IPS DF 6.9 (cell line): ENCODE results near the gene DEPDC7.
"Not testable (repeated sequence)": the region's sequence is repeated elsewhere in the genome, so short reads cannot be mapped to it uniquely, and the experiment has no call there.

ENCODE experiments used
- DNase-seq: peaks from one replicate; pipeline ENCODE4 v3.0.0-alpha.2; 2013; ENCODE audit warnings: low read depth, low spot score
- H3K27ac ChIP-seq: one replicate; pipeline ENCODE4 v1.5.1; 2013; ENCODE audit warnings: low read length, control low read depth
- H3K27me3 ChIP-seq: 2 replicates; pipeline ENCODE4 v1.6.1; 2013; ENCODE audit warnings: mild to moderate bottlenecking, low read length; ENCODE audit not compliant: control insufficient read depth, insufficient read depth
- H3K36me3 ChIP-seq: 2 replicates; pipeline ENCODE4 v1.6.1; 2013; ENCODE audit warnings: low read length; ENCODE audit not compliant: control insufficient read depth, insufficient read depth
- H3K4me1 ChIP-seq: 2 replicates; pipeline ENCODE4 v1.6.1; 2013; ENCODE audit warnings: low read length; ENCODE audit not compliant: control insufficient read depth, insufficient read depth
- H3K4me3 ChIP-seq: 2 replicates; pipeline ENCODE4 v1.5.1; 2013; ENCODE audit warnings: mild to moderate bottlenecking, low read length
- H3K9me3 ChIP-seq: 2 replicates; pipeline ENCODE4 v1.6.1; 2013; ENCODE audit warnings: low read length, inconsistent platforms; ENCODE audit not compliant: control insufficient read depth, insufficient read depth
- WGBS: extraction: QIAGEN DNeasy Blood & Tissue Kit; methylation state at CpG from one replicate; pipeline ENCODE4 v1.1.7; 2013; ENCODE audit warnings: mixed read lengths, missing lambda C conversion rate; ENCODE audit not compliant: insufficient read length, insufficient coverage; 5-methylcytosine and 5-hydroxymethylcytosine counted together

The DEPDC7 gene

DNA sequence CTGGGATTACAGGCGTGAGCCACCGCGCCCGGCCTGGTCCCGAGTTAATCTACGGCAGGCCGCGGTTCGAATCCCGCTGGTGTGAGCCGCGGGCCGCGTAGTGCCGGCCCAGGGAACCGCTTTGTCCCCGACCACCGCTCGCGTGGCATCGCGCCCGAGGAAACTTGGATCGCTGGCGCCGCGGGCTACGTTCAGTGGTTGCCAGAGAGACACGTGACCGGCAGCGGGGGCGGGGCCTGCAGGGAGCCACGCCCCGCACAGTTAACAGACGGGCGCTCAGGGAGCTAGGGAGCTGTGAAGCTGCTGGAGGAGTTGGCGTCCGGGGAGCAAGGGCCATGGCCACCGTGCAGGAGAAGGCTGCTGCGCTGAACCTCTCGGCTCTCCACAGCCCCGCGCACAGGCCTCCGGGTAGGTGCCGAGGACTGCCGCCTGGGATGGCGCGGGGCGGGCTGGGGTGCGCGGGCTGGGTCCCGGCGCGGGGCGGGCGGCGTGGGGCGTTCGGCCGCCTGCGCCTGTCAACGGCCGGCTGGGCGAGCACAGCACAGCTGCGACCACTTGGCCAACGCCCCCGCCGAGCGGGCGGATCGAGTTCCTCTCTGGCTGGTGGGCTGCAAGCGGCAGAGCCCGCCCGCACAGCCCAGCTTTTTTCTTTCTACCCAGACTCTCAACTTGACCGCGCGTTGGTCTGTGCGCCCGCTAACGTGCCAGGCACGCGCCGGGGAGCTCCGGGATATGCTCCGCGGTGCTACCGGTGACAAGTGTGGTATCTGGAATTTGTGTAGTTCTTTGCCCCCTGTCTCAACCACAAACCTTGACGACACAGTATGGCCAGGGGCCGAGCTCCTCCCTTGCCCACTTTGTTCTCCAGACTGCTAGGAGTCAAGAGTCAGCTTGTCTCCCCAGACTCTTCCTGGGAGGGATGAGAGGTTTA is at the start of gene DEPDC7:
DEPDC7 (plus strand) TSS at position 258 of the 931 bp plus-strand sequence; CDS start at position 336, 78 bp downstream.
- Histone ChIP-seq H3K27ac (no peak within 1 kb of the TSS), H3K9me3 (no peaks in the 10 kb centered on the region), H3K4me3 (peak within 1 kb of the TSS; percentile 75; the same call in 1 of the 2 replicates), H3K4me1 (no peaks in the 10 kb centered on the region), H3K36me3 (no peaks in the 10 kb centered on the region), H3K27me3 (no peaks in the 10 kb centered on the region)
- no peak for DNase-seq
- WGBS: no CpG with 5 or more reads among the region's 89 CpGs

DNA sequence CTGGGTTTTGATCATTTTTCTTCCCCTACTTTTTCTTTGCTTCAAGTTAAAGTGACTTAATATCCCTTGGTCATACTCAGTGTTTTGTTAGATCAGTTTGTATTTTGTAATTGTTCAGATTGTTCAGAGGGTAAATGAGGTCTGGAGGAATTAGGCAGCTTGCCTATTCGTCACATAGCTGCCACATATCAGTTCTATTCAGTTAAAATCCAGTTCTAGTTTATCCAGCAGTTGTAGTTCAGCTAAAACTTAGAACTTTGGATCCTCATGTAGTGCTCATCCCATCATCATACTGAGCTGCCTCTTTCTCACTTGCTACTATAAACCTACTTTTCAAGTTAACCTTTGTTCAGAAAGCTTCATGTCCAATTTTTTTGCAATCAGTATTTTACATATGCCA is 47.1 kb upstream of the DEPDC7 start:
- WGBS: no CpG with 5 or more reads among the region's 1 CpG

DNA sequence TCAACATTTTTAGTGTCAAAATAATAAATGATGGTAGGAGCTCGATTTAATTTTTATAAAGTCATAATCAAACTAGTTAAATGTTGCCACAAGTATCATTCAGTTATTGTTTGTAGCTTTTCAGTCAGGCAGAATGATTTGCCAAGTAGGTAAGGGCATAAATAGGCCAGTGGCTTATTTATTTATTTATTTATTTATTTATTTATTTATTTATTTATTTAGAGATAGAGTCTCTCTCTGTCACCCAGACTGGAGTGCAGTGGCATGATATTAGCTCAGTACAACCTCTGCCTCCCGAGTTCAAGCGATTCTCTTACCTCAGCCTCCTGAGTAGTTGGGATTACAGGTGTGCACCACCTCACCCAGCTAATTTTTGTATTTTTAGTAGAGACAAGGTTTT is 43.4 kb upstream of the DEPDC7 start:
- not testable (repeated sequence) for H3K9me3 ChIP-seq, H3K27ac ChIP-seq, H3K4me1 ChIP-seq, DNase-seq, H3K4me3 ChIP-seq, H3K27me3 ChIP-seq
- WGBS: no CpG with 5 or more reads among the region's 3 CpGs
- H3K36me3 ChIP-seq: peaks cover 11% of the 10 kb centered on the region; the same call in 1 of the 2 replicates

More for the DNA sequence above, 47.1 kb upstream of the DEPDC7 start:
- Histone ChIP-seq H3K4me1 (no peaks in the 10 kb centered on the region), H3K9me3 (no peaks in the 10 kb centered on the region), H3K4me3 (no peak overlapping the region), H3K27ac (no peak overlapping the region), H3K36me3 (peaks cover 15% of the 10 kb centered on the region; the same call in 1 of the 2 replicates), H3K27me3 (no peaks in the 10 kb centered on the region)
- no peak for DNase-seq

DNA sequence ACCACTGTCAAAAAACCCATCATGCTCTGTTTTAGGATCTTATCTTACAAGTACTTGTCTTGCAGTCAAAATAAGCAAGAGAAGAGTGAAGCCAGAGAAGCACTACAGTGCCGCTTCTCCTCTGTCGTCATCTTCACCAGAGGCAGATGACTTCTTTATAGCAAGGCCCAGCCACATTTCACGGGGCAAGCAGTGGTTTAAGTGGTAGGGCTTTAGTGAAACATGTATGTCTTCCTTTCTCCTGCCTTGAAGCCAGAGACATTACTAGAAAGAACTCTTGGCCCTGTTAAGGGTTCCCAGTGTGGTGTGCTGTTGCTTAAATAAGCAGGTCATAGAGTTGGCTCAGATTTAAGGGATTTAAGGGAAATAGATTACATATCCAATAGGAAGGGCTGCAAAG is 42.9 kb upstream of the DEPDC7 start:
- H3K27me3 ChIP-seq: no peaks in the 10 kb centered on the region
- no peak for DNase-seq
- peaks cover 11% of the 10 kb centered on the region; the same call in 1 of the 2 replicates for H3K36me3 ChIP-seq
- WGBS: no CpG with 5 or more reads among the region's 3 CpGs
- H3K27ac ChIP-seq: no peak overlapping the region
- no peaks in the 10 kb centered on the region for H3K4me1 ChIP-seq
- H3K4me3 ChIP-seq: no peak overlapping the region
- no peaks in the 10 kb centered on the region for H3K9me3 ChIP-seq

DNA sequence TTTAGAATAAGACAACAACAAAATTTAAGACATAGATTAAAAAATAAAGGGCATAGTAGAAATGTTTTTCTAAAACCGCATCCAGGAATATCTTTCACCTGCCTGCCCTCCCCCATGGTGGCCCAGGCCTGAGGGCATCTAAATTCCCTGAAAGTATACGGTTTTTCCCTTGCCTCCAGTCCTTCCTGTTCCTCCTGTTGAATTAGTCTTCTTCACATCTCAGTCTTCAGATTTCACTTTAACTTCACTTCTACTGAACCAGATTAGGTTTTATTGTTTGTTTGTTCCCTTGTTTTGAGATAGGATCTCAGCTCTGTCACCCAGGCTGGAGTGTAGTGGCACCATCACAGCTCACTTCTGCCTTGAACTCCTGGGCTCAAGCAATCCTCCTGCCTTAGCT is 33.1 kb upstream of the DEPDC7 start:
- H3K36me3 ChIP-seq: peaks cover 3% of the 10 kb centered on the region; the same call in 1 of the 2 replicates
- no peaks in the 10 kb centered on the region for H3K4me1 ChIP-seq
- H3K27me3 ChIP-seq: no peaks in the 10 kb centered on the region
- WGBS: no CpG with 5 or more reads among the region's 2 CpGs
- no peak overlapping the region for H3K27ac ChIP-seq
- H3K9me3 ChIP-seq: no peaks in the 10 kb centered on the region
- no peak overlapping the region for H3K4me3 ChIP-seq
- no peak for DNase-seq

DNA sequence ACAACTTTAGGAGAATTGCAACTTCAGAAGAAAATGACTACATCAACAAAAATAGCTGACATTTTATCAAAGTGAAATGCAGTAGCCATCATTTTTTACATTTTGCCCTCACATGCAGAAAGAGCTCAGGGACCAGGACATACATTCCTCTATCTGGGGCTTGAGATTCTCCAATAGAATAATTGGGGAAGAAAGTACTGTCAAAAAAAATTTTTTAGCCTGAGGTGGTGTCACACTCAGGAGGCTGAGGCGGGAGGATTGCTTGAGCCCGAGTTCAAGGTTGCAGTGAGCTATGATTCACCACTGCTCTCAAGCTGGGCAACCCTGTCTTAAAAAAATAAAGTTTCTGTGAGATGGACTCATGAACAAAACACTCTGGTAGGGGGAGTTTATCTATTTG is 32.2 kb upstream of the DEPDC7 start:
- no peak overlapping the region for H3K27ac ChIP-seq
- DNase-seq: no peak
- no CpG with 5 or more reads among the region's 2 CpGs for WGBS

DNA sequence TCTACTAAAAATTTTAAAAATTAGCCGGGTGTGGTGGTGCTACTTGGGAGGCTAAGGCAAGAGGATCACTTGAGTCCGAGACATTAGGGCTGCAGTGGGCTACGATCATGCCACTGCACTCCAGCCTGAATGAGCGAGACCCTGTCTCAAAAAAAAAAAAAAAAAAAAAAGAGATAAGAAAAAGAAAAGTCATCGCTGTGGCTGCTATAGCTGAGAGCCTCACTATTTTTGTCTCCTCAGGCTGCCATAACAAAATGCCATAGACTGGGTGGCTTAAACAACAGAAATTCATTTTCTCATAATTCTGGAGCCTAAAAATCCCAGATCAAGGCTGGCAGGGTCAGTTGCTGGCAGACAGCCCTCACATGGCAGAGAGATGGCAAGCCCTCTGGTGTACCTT is 30.1 kb upstream of the DEPDC7 start:
- no CpG with 5 or more reads among the region's 5 CpGs for WGBS
- Histone ChIP-seq H3K4me1 (no peaks in the 10 kb centered on the region), H3K36me3 (no peaks in the 10 kb centered on the region), H3K27ac (no peak overlapping the region), H3K27me3 (no peaks in the 10 kb centered on the region), H3K4me3 (no peak overlapping the region), H3K9me3 (no peaks in the 10 kb centered on the region)
- no peak for DNase-seq

More for the DNA sequence above, 32.2 kb upstream of the DEPDC7 start:
- H3K4me3 ChIP-seq: no peak overlapping the region
- H3K9me3 ChIP-seq: no peaks in the 10 kb centered on the region
- H3K36me3 ChIP-seq: peaks cover 3% of the 10 kb centered on the region; the same call in 1 of the 2 replicates
- no peaks in the 10 kb centered on the region for H3K27me3 ChIP-seq
- H3K4me1 ChIP-seq: no peaks in the 10 kb centered on the region

DNA sequence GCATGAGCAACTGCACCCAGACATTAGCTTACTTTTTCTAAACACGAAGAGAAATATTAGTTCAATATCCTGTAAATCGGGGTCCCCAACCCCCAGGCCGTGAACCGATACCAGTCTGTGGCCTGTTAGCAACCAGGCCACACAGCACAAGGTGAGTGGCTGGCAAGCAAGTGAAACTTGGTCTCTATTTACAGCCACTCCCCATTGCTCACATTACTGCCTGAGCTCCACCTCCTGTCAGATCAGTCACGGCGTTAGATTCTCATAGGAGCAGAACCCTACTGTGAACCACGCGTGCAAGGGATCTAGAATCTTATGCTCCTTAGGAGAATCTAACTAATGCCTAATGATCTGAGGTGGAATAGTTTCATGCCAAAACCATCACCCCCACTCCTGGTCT is 27.8 kb upstream of the DEPDC7 start:
- WGBS: no CpG with 5 or more reads among the region's 8 CpGs
- no peaks in the 10 kb centered on the region for H3K27me3 ChIP-seq
- DNase-seq: no peak
- no peak overlapping the region for H3K27ac ChIP-seq
- no peaks in the 10 kb centered on the region for H3K9me3 ChIP-seq
- H3K36me3 ChIP-seq: no peaks in the 10 kb centered on the region
- H3K4me3 ChIP-seq: no peak overlapping the region
- H3K4me1 ChIP-seq: no peaks in the 10 kb centered on the region

DNA sequence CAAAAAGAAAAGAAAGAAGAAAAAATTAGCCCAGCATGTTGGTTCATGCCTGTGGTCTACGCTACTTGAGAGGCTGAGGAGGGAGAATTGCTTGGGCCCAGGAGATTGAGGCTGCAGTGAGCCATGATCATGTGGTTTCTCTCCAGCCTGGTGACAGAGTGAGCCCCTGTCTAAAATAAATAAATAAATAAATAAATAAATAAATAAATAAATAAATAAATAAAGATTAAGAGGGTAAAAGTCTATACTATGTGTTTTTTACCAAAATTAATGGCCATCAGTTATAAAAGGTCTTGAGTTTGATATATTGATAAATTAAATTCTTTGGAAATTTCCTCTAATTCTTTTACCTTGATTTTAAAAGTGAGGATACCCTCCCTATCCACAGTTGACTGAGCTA is 25.2 kb upstream of the DEPDC7 start:
- no peak overlapping the region for H3K4me3 ChIP-seq
- no CpG with 5 or more reads among the region's 1 CpG for WGBS
- H3K4me1 ChIP-seq: no peaks in the 10 kb centered on the region
- no peak for DNase-seq
- no peaks in the 10 kb centered on the region for H3K36me3 ChIP-seq
- no peaks in the 10 kb centered on the region for H3K27me3 ChIP-seq
- no peak overlapping the region for H3K27ac ChIP-seq
- no peaks in the 10 kb centered on the region for H3K9me3 ChIP-seq

DNA sequence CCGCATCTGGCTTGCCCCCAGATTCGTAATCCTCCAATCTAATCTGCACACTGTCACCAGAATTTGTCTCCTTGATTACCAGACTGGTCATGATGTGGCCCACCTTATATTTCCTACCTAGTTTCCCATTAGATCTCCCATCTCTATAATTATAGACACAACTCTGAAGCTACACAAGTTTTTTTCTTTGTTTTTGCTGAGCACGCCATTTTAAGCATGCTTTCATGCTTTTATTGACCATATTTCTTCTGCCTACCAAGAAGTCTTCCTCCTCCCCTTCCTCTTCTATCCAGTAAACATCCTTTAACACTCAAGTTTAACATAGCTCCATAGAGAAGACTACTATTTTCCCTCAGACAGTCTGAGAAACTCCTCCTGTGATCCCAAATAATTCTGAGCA is 24.3 kb upstream of the DEPDC7 start:
- no peak for DNase-seq
- WGBS: no CpG with 5 or more reads among the region's 3 CpGs
- Histone ChIP-seq H3K36me3 (no peaks in the 10 kb centered on the region), H3K9me3 (no peaks in the 10 kb centered on the region), H3K27me3 (no peaks in the 10 kb centered on the region), H3K4me3 (no peak overlapping the region), H3K27ac (no peak overlapping the region), H3K4me1 (no peaks in the 10 kb centered on the region)

DNA sequence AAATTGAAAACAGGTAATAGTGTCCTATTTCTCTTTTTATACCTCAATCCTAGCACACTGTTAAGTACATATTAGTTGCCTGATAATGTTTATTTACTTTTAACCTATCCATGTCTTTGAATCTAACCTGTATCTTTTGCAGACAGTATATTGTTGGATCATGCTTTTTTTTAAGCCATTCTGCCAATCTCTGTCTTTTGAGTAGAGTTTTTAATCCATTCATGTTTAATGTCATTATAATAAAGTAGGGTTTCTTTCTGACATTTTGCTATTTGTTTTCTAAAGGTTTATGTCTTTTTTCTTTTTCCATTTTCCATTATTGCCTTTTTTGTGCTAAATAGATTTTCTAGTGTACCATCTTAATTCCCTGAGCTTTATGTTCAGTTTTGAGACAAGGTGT is 23.8 kb upstream of the DEPDC7 start:
- Histone ChIP-seq H3K27ac (no peak overlapping the region), H3K9me3 (no peaks in the 10 kb centered on the region), H3K4me1 (no peaks in the 10 kb centered on the region), H3K27me3 (no peaks in the 10 kb centered on the region), H3K4me3 (no peak overlapping the region), H3K36me3 (no peaks in the 10 kb centered on the region)
- DNase-seq: no peak
